Measurements from ENCODE around the gene TLCD1.

DNA sequence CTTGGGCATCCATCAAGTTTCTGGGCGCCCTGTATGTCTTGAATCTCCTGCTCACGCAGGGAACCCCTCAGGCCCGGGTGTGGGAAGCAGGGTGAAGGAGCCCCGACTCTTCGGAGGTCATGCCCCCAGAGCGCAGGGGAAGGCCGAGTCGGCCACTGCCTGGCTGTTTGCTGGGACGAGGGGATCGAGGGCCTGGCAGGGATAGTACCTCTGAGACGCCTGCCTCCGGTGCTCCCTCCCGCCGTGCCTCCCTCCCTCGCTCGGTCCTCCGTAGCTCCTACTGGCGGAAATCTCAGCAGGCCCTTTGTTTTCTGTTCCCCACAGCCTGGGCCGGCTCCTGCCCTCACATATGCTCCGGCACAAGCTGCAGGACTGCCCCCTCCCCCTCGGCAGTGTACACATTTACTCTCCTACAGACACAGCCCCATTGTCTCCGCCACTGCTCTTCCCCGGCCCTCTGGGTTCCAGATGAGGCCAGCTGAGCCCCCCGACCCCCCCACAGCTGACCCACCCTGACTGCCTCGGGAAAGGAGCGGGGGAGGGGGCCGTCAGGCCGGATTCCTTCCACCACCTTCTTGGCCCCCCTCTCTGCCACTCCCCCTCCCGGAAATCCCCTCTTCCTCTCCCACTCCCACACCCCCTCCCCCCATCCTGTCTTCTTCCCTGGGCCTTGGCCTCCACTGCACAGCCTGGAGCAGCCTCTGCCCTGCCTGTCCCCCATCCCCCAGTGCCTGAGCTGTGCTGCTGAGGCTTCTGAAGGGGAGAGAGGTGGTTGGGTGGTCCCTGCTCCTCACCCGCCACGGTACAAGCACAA lies 19.1 kb upstream of the TLCD1 start:
- TF ChIP-seq MXI1 (conservative IDR thresholded peaks at IDR 0.05; ENCODE audit: poor library complexity, severe bottlenecking), result no peak
- TF ChIP-seq EZH2 (IDR thresholded peaks at IDR 0.05; ENCODE audit: borderline replicate concordance, insufficient read depth, low read length, poor library complexity, severe bottlenecking), result no peak
- TF ChIP-seq, protein P1, sequence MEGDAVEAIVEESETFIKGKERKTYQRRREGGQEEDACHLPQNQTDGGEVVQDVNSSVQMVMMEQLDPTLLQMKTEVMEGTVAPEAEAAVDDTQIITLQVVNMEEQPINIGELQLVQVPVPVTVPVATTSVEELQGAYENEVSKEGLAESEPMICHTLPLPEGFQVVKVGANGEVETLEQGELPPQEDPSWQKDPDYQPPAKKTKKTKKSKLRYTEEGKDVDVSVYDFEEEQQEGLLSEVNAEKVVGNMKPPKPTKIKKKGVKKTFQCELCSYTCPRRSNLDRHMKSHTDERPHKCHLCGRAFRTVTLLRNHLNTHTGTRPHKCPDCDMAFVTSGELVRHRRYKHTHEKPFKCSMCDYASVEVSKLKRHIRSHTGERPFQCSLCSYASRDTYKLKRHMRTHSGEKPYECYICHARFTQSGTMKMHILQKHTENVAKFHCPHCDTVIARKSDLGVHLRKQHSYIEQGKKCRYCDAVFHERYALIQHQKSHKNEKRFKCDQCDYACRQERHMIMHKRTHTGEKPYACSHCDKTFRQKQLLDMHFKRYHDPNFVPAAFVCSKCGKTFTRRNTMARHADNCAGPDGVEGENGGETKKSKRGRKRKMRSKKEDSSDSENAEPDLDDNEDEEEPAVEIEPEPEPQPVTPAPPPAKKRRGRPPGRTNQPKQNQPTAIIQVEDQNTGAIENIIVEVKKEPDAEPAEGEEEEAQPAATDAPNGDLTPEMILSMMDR (IDR thresholded peaks at IDR 0.05; ENCODE audit: poor library complexity, severe bottlenecking), result no peak
- no peak for TF ChIP-seq SMC3 (conservative IDR thresholded peaks at IDR 0.05; ENCODE audit: poor library complexity)
- TF ChIP-seq, protein P2, sequence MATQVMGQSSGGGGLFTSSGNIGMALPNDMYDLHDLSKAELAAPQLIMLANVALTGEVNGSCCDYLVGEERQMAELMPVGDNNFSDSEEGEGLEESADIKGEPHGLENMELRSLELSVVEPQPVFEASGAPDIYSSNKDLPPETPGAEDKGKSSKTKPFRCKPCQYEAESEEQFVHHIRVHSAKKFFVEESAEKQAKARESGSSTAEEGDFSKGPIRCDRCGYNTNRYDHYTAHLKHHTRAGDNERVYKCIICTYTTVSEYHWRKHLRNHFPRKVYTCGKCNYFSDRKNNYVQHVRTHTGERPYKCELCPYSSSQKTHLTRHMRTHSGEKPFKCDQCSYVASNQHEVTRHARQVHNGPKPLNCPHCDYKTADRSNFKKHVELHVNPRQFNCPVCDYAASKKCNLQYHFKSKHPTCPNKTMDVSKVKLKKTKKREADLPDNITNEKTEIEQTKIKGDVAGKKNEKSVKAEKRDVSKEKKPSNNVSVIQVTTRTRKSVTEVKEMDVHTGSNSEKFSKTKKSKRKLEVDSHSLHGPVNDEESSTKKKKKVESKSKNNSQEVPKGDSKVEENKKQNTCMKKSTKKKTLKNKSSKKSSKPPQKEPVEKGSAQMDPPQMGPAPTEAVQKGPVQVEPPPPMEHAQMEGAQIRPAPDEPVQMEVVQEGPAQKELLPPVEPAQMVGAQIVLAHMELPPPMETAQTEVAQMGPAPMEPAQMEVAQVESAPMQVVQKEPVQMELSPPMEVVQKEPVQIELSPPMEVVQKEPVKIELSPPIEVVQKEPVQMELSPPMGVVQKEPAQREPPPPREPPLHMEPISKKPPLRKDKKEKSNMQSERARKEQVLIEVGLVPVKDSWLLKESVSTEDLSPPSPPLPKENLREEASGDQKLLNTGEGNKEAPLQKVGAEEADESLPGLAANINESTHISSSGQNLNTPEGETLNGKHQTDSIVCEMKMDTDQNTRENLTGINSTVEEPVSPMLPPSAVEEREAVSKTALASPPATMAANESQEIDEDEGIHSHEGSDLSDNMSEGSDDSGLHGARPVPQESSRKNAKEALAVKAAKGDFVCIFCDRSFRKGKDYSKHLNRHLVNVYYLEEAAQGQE (IDR thresholded peaks at IDR 0.05; ENCODE audit: borderline replicate concordance), result no peak

All from neural cell (in vitro differentiated cells).